H1 (cell line): ENCODE data around the gene SIGLEC7. TPM values are rescaled to one million over a fixed set of nuclear protein-coding genes. Genes with fewer than 3 reads are reported as not detected.
A peak's percentile ranks its signal among the peaks of the same experiment; 100 is the strongest.

Experiments used
- CTCF ChIA-PET: fragments of 300-600 bp; sonication (Branson Sonifier 250); formaldehyde crosslinking; loops from one replicate; lab custom pipeline; 2021; ENCODE audit not compliant: partially characterized antibody; lab: Charles Lee
- POLR2A ChIA-PET: fragments of 300-600 bp; sonication (Branson Sonifier 250); formaldehyde crosslinking; loops from one replicate; lab custom pipeline; 2021; ENCODE audit warnings: inconsistent platforms; ENCODE audit not compliant: partially characterized antibody; lab: Charles Lee
- DNase-seq, 2 experiments: peaks; one replicate each; pipeline versions ENCODE4 v3.0.0 to v3.0.0-alpha.2; 2010 to 2022; ENCODE audit warnings: low spot score in 2 of 2, low read depth in 1 of 2, mixed read lengths in 1 of 2
- FAIRE-seq: peaks from 2 replicates; lab custom pipeline; 2011; peaks lifted over from hg19 to GRCh38; lab: Jason Lieb, UNC
- H2AFZ ChIP-seq: 2 replicates; pipeline ENCODE4 v1.8.1; 2012; ENCODE audit warnings: low read length, inconsistent platforms
- H2AK5ac ChIP-seq: 2 replicates; pipeline ENCODE4 v1.6.1; 2013; ENCODE audit warnings: low read depth, low read length
- H2BK120ac ChIP-seq: replicated peaks from 2 replicates; pipeline ENCODE3; 2013; ENCODE audit warnings: low read depth, low read length, inconsistent platforms
- H2BK12ac ChIP-seq: 2 replicates; pipeline ENCODE4 v1.6.1; 2013; ENCODE audit warnings: low read depth, low read length
- H2BK15ac ChIP-seq: 2 replicates; pipeline ENCODE4 v1.6.1; 2013; ENCODE audit warnings: low read length
- H2BK20ac ChIP-seq: 2 replicates; pipeline ENCODE4 v1.6.1; 2013; ENCODE audit warnings: low read length
- H2BK5ac ChIP-seq: 2 replicates; pipeline ENCODE4 v1.6.1; 2013; ENCODE audit warnings: low read depth, low read length
- H3K14ac ChIP-seq: 2 replicates; pipeline ENCODE4 v1.6.1; 2013; ENCODE audit warnings: inconsistent platforms; ENCODE audit not compliant: insufficient read length
- H3K18ac ChIP-seq: 2 replicates; pipeline ENCODE4 v1.6.1; 2013; ENCODE audit warnings: low read length; ENCODE audit errors: extremely low read depth
- H3K23ac ChIP-seq: 2 replicates; pipeline ENCODE4 v1.6.1; 2013; ENCODE audit warnings: inconsistent platforms; ENCODE audit not compliant: insufficient read length
- H3K23me2 ChIP-seq: 2 replicates; pipeline ENCODE4 v1.6.1; 2013; ENCODE audit warnings: low read depth, low read length
- H3K27ac ChIP-seq: 2 replicates; pipeline ENCODE4 v1.6.1; 2011; ENCODE audit warnings: low read depth, low read length, inconsistent platforms
- H3K27me3 ChIP-seq, 4 experiments: replicated peaks in 1 of 4; 1 replicate in 1 of 4; 2 replicates in 3 of 4; pipeline versions ENCODE4 v1.6.1 to v1.8.1; 2011 to 2013; ENCODE audit warnings: low read length in 3 of 4, mild to moderate bottlenecking in 3 of 4, inconsistent platforms in 2 of 4, mixed read lengths in 2 of 4, moderate library complexity in 1 of 4; ENCODE audit not compliant: control insufficient read depth in 3 of 4, insufficient read depth in 3 of 4; ENCODE audit errors: extremely low read depth in 1 of 4
- H3K36me3 ChIP-seq, 4 experiments: 2 replicates each; pipeline versions ENCODE4 v1.6.1 to v1.8.1; 2011 to 2013; ENCODE audit warnings: mild to moderate bottlenecking in 4 of 4, low read length in 3 of 4, moderate library complexity in 2 of 4, control low read depth in 1 of 4, inconsistent platforms in 1 of 4; ENCODE audit not compliant: insufficient read depth in 4 of 4, control insufficient read depth in 2 of 4
- H3K4ac ChIP-seq: replicated peaks from 2 replicates; pipeline ENCODE3; 2013; ENCODE audit warnings: low read length, low read depth, mixed read lengths, inconsistent platforms; ENCODE audit not compliant: insufficient read length
- H3K4me1 ChIP-seq, 4 experiments: replicated peaks in 1 of 4; 1 replicate in 1 of 4; 2 replicates in 3 of 4; pipeline versions ENCODE4 v1.6.1 to v1.8.1; 2011 to 2013; ENCODE audit warnings: low read length in 3 of 4, inconsistent platforms in 2 of 4, mixed read lengths in 1 of 4; ENCODE audit not compliant: insufficient read depth in 4 of 4, control insufficient read depth in 3 of 4
- H3K4me2 ChIP-seq, 2 experiments: 2 replicates each; pipeline versions ENCODE4 v1.6.1 to v1.8.1; 2011 to 2013; ENCODE audit warnings: low read depth in 2 of 2, low read length in 2 of 2, control low read depth in 1 of 2, inconsistent platforms in 1 of 2, mild to moderate bottlenecking in 1 of 2; ENCODE audit not compliant: insufficient read depth in 1 of 2
- H3K4me3 ChIP-seq, 4 experiments: fragments of 200-600, 300-600 bp in 1 of 4; sonication (generic), shearing (Covaris generic), sonication (Bioruptor Twin) in 1 of 4; 2 replicates each; pipeline versions ENCODE4 v1.5.1 to v1.8.1; 2011 to 2016; ENCODE audit warnings: low read length in 4 of 4, low read depth in 3 of 4, control low read depth in 2 of 4, inconsistent platforms in 2 of 4, mild to moderate bottlenecking in 2 of 4, mixed read lengths in 1 of 4, moderate library complexity in 1 of 4; ENCODE audit not compliant: insufficient read depth in 2 of 4; ENCODE audit errors: extremely low read depth in 1 of 4
- H3K56ac ChIP-seq: replicated peaks from 2 replicates; pipeline ENCODE3; 2013; ENCODE audit warnings: low read depth, mild to moderate bottlenecking, mixed read lengths, low read length, inconsistent platforms; ENCODE audit not compliant: insufficient read length
- H3K79me1 ChIP-seq: 2 replicates; pipeline ENCODE4 v1.6.1; 2013; ENCODE audit warnings: low read depth, low read length, control low read depth
- H3K79me2 ChIP-seq, 2 experiments: 2 replicates each; pipeline versions ENCODE4 v1.6.1 to v1.8.1; 2012 to 2013; ENCODE audit warnings: low read length in 2 of 2, mild to moderate bottlenecking in 2 of 2, inconsistent platforms in 1 of 2; ENCODE audit not compliant: insufficient read depth in 2 of 2, control insufficient read depth in 1 of 2
- H3K9ac ChIP-seq, 4 experiments: replicated peaks in 1 of 4; 1 replicate in 1 of 4; 2 replicates in 3 of 4; pipeline versions ENCODE4 v1.6.1 to v1.8.1; 2011 to 2013; ENCODE audit warnings: low read depth in 3 of 4, low read length in 3 of 4, control low read depth in 2 of 4, mild to moderate bottlenecking in 2 of 4, moderate library complexity in 2 of 4, inconsistent platforms in 1 of 4; ENCODE audit errors: extremely low read depth in 1 of 4
- H3K9me3 ChIP-seq, 2 experiments: 2 replicates each; pipeline versions ENCODE4 v1.6.1 to v1.8.1; 2012 to 2013; ENCODE audit warnings: mild to moderate bottlenecking in 2 of 2, moderate library complexity in 2 of 2, control low read depth in 1 of 2, inconsistent platforms in 1 of 2, low read depth in 1 of 2, low read length in 1 of 2, mixed read lengths in 1 of 2; ENCODE audit not compliant: insufficient read depth in 2 of 2
- H4K20me1 ChIP-seq, 2 experiments: replicated peaks in 1 of 2; 2 replicates each; pipeline versions ENCODE3 to v1.8.1; 2011 to 2013; ENCODE audit warnings: inconsistent platforms in 2 of 2, low read length in 2 of 2, mild to moderate bottlenecking in 1 of 2; ENCODE audit not compliant: insufficient read depth in 2 of 2, control insufficient read depth in 1 of 2
- H4K5ac ChIP-seq: 2 replicates; pipeline ENCODE4 v1.6.1; 2013; ENCODE audit warnings: low read length, low read depth, mixed read lengths, inconsistent platforms; ENCODE audit not compliant: insufficient read length
- H4K8ac ChIP-seq: 2 replicates; pipeline ENCODE4 v1.8.0; 2013; ENCODE audit warnings: mild to moderate bottlenecking, moderate library complexity, low read length, inconsistent platforms; ENCODE audit not compliant: insufficient read depth; ENCODE audit errors: extremely low read depth
- H4K91ac ChIP-seq: replicated peaks from 2 replicates; pipeline ENCODE3; 2013; ENCODE audit warnings: low read length, mixed read lengths, inconsistent platforms; ENCODE audit not compliant: insufficient read length
- E2F6 ChIP-seq: IDR thresholded peaks from 2 replicates; pipeline ENCODE4 v1.6.1; 2012; ENCODE audit warnings: inconsistent platforms
- KDM4A ChIP-seq: IDR thresholded peaks from one replicate; pipeline ENCODE4 v1.7.1; 2012; ENCODE audit warnings: low read depth, mild to moderate bottlenecking, moderate library complexity, low read length, inconsistent platforms; ENCODE audit not compliant: severe bottlenecking
- MAFK ChIP-seq: IDR thresholded peaks from 2 replicates; pipeline ENCODE4 v1.6.1; 2012; ENCODE audit warnings: low read depth, mild to moderate bottlenecking, improper control_type of control experiment, low read length
- RBBP5 ChIP-seq: IDR thresholded peaks from 2 replicates; pipeline ENCODE4 v1.7.1; 2012; ENCODE audit warnings: low read depth, mild to moderate bottlenecking, inconsistent platforms, low read length, moderate library complexity, borderline replicate concordance
- RFX5 ChIP-seq: IDR thresholded peaks from 2 replicates; pipeline ENCODE4 v1.6.1; 2011; ENCODE audit warnings: low read depth, low read length, improper control_type of control experiment, borderline replicate concordance
- WGBS, 2 experiments: shearing (Covaris generic) in 1 of 2; methylation state at CpG; one replicate each; pipeline versions ENCODE4 v1.1.6 to v1.1.7; 2013 to 2015; ENCODE audit warnings: low lambda C conversion rate in 2 of 2, mixed read lengths in 2 of 2, inconsistent platforms in 1 of 2, low coverage in 1 of 2, missing lambda C conversion rate in 1 of 2; ENCODE audit not compliant: insufficient replicate concordance in 2 of 2, insufficient coverage in 1 of 2, insufficient read length in 1 of 2; ENCODE audit errors: extremely low coverage in 1 of 2, missing lambda C conversion rate in 1 of 2; 5-methylcytosine and 5-hydroxymethylcytosine counted together
- polyA plus RNA-seq, 7 experiments: library from polyadenylated mRNA; depleted of rRNA in 3 of 7; stranded (reverse) in 5 of 7; unstranded in 2 of 7; fragments of >200 nt in 5 of 7; fragments of 200-250 nt in 2 of 7; gene quantifications; 1 replicate in 5 of 7; 2 replicates in 1 of 7; 4 replicates in 1 of 7; pipeline versions ENCODE4 v1.2.1 to v1.2.3, GENCODE V29; 2011 to 2013; ENCODE audit warnings: missing spikeins in 2 of 7, mixed read lengths in 2 of 7
- total RNA-seq: library from RNA; stranded (reverse); fragmentation: NEBNext Ultra II Directional; extraction: Animal tissue kit (Norgen Biotek cat#: 25700); gene quantifications from 2 replicates; pipeline ENCODE4 v1.2.1, GENCODE V29; 2021

Gene SIGLEC7
- total and polyA plus RNA-seq, 2 of the 8 experiments (the other 6 are each of a cell fraction or from before 2014, with no cell fraction given), result not detected

GRCh38 chr19:51140441-51140840 lies 1.7 kb upstream of the SIGLEC7 start:
- Histone ChIP-seq H2BK20ac (no peak overlapping the region), H3K27me3 (no peaks in the 10 kb centered on the region), H3K4me2 (peak overlapping the region; percentile 52 to 61), H3K79me2 (no peaks in the 10 kb centered on the region), H3K36me3 (no peaks in the 10 kb centered on the region), H3K9me3 (no peaks in the 10 kb centered on the region), H2BK12ac (no peak overlapping the region), H4K5ac (no peak overlapping the region), H3K4ac (no peak overlapping the region), H3K23ac (no peak overlapping the region), H3K27ac (no peak overlapping the region), H2AK5ac (no peak overlapping the region), H3K23me2 (no peaks in the 10 kb centered on the region), H3K9ac (0 out of 7 replicates have a peak overlapping the region, but pooled peaks of 1 of the 4 experiments have one; percentile 28), H4K91ac (no peak overlapping the region), H2BK15ac (no peak overlapping the region), H3K79me1 (no peaks in the 10 kb centered on the region), H3K18ac (no peak overlapping the region), H3K56ac (no peak overlapping the region), H4K20me1 (no peaks in the 10 kb centered on the region), H3K14ac (no peak overlapping the region), H3K4me1 (peaks cover 6 to 14% (median 8%) of the 10 kb centered on the region in 4 experiments; a peak in 5 of 7 replicates), H4K8ac (no peak overlapping the region), H2BK120ac (no peak overlapping the region), H2AFZ (peak overlapping the region; percentile 85), H2BK5ac (0 out of 2 replicates have a peak overlapping the region, but pooled peaks have one; percentile 1), H3K4me3 (peak overlapping the region in 2 of 4 experiments; percentile 1 to 42; a peak in 5 of 8 replicates)
- POLR2A ChIA-PET, result interaction anchor here (1.1 kb wide), 1 partner anchor 8 kb away, joined by 3 read pairs; no protein-coding TSS in a partner anchor
- peak; percentile 90 for FAIRE-seq
- peak in 1 of 2 experiments; percentile 57 for DNase-seq
- CTCF ChIA-PET, result interaction anchor here (1.0 to 4.0 kb wide), 3 partner anchors 17 to 298 kb away, joined by 3 to 21 read pairs (median 3); no protein-coding TSS in a partner anchor
- WGBS, 2 experiments, result 10% methylated on average over 6 of the region's 6 CpGs; no CpG with 5 or more reads in 1 of the 2 experiments
- TF ChIP-seq KDM4A (no peak), MAFK (no peak), RFX5 (no peak), RBBP5 (no peak), E2F6 (no peak)
